Occipital lobe (tissue), 2 donors: ENCODE measurements around the gene TOP2B. TPM values are rescaled to one million over a fixed set of nuclear protein-coding genes. Genes with fewer than 3 reads are reported as not detected.

ENCODE experiments used
- DNase-seq: peaks from one replicate; lab custom pipeline; 2025; lab: John Stamatoyannopoulos, UW
- total RNA-seq: library from RNA; depleted of rRNA; stranded (reverse); fragments of >200 nt; gene quantifications from one replicate; pipeline ENCODE4 v1.2.3, GENCODE V29; 2014

Gene TOP2B
- total RNA-seq, 1 donor from 2014 or later = 433 TPM

GRCh38 chr3:25619382-25619781, 45.3 kb downstream of the TOP2B start:
- no peak for DNase-seq

- no peak for DNase-seq
These were observed 46.7 kb downstream of the TOP2B start for GRCh38 chr3:25618028-25618427.

GRCh38 chr3:25611193-25611592, 53.5 kb downstream of the TOP2B start:
- DNase-seq = no peak

- DNase-seq = no peak
These were observed 53.9 kb downstream of the TOP2B start for GRCh38 chr3:25610779-25611178.

- DNase-seq = no peak
These were observed 54.5 kb downstream of the TOP2B start for GRCh38 chr3:25610167-25610566.

- DNase-seq = no peak
These were observed 60.5 kb downstream of the TOP2B start for GRCh38 chr3:25604107-25604805.

GRCh38 chr3:25603703-25604102, 61.0 kb downstream of the TOP2B start:
- DNase-seq = no peak

- no peak for DNase-seq
These were observed 67.1 kb downstream of the TOP2B start for GRCh38 chr3:25597535-25598101.

GRCh38 chr3:25594007-25594502, 70.7 kb downstream of the TOP2B start:
- DNase-seq = no peak

- DNase-seq = no peak
These were observed 71.7 kb downstream of the TOP2B start for GRCh38 chr3:25593001-25593400.

- DNase-seq = no peak
These were observed 72.2 kb downstream of the TOP2B start for GRCh38 chr3:25592510-25592968.

GRCh38 chr3:25589783-25590258, 74.9 kb downstream of the TOP2B start:
- DNase-seq = no peak

- DNase-seq = no peak
These were observed 75.5 kb downstream of the TOP2B start for GRCh38 chr3:25589104-25589782.

- DNase-seq = no peak
These were observed 76.1 kb downstream of the TOP2B start for GRCh38 chr3:25588441-25589103.

- no peak for DNase-seq
These were observed 76.7 kb downstream of the TOP2B start for GRCh38 chr3:25587975-25588374.

GRCh38 chr3:25587526-25587925, 77.2 kb downstream of the TOP2B start:
- no peak for DNase-seq

- no peak for DNase-seq
These were observed 77.6 kb downstream of the TOP2B start for GRCh38 chr3:25587094-25587493.

GRCh38 chr3:25586553-25586952, 78.2 kb downstream of the TOP2B start:
- no peak for DNase-seq

- no peak for DNase-seq
These were observed 78.6 kb downstream of the TOP2B start for GRCh38 chr3:25586167-25586505.

GRCh38 chr3:25585361-25586166, 79.1 kb downstream of the TOP2B start:
- no peak for DNase-seq
